H9 (cell line): ENCODE results near the gene DISC1. TPM values are rescaled to one million over a fixed set of nuclear protein-coding genes. Genes with fewer than 3 reads are reported as not detected.

Source experiments
- DNase-seq: peaks from one replicate; pipeline ENCODE4 v3.0.0-alpha.2; 2017
- H2AFZ ChIP-seq: one replicate; pipeline ENCODE4 v1.6.1; 2013; ENCODE audit warnings: mild to moderate bottlenecking, low read length, control low read depth, moderate library complexity
- H2AK5ac ChIP-seq: 2 replicates; pipeline ENCODE4 v1.6.1; 2013; ENCODE audit warnings: low read length, control low read depth, mixed read lengths; ENCODE audit not compliant: insufficient read length
- H2BK120ac ChIP-seq: one replicate; pipeline ENCODE4 v1.6.1; 2013; ENCODE audit warnings: low read depth, mild to moderate bottlenecking, low read length, control low read depth, inconsistent platforms; ENCODE audit not compliant: poor library complexity, severe bottlenecking
- H2BK12ac ChIP-seq: 2 replicates; pipeline ENCODE4 v1.6.1; 2013; ENCODE audit warnings: low read length, control low read depth, mixed read lengths, low read depth; ENCODE audit not compliant: insufficient read length
- H2BK15ac ChIP-seq: 2 replicates; pipeline ENCODE4 v1.6.1; 2013; ENCODE audit warnings: low read depth, low read length, control low read depth
- H2BK20ac ChIP-seq: one replicate; pipeline ENCODE4 v1.6.1; 2013; ENCODE audit warnings: low read depth, mild to moderate bottlenecking, low read length, control low read depth, inconsistent platforms; ENCODE audit not compliant: poor library complexity, severe bottlenecking
- H2BK5ac ChIP-seq: 2 replicates; pipeline ENCODE4 v1.6.1; 2013; ENCODE audit warnings: low read length, control low read depth, mixed read lengths; ENCODE audit not compliant: insufficient read length
- H3K14ac ChIP-seq: 2 replicates; pipeline ENCODE4 v1.6.1; 2013; ENCODE audit warnings: low read length, control low read depth; ENCODE audit not compliant: insufficient read depth
- H3K18ac ChIP-seq: 2 replicates; pipeline ENCODE4 v1.6.1; 2013; ENCODE audit warnings: low read depth, mild to moderate bottlenecking, mixed read lengths, low read length, control low read depth; ENCODE audit not compliant: insufficient read length
- H3K23ac ChIP-seq: 2 replicates; pipeline ENCODE4 v1.6.1; 2013; ENCODE audit warnings: low read length, control low read depth, mixed read lengths, low read depth; ENCODE audit not compliant: insufficient read length
- H3K23me2 ChIP-seq: 2 replicates; pipeline ENCODE4 v1.6.1; 2013; ENCODE audit warnings: low read depth, mild to moderate bottlenecking, mixed read lengths, low read length, control low read depth; ENCODE audit not compliant: insufficient read length, poor library complexity, severe bottlenecking
- H3K27ac ChIP-seq: 2 replicates; pipeline ENCODE4 v1.5.1; 2013; ENCODE audit warnings: low read length, control low read depth, mixed read lengths, low read depth; ENCODE audit not compliant: insufficient read length
- H3K27me3 ChIP-seq: 2 replicates; pipeline ENCODE4 v1.6.1; 2013; ENCODE audit warnings: low read length, control low read depth, inconsistent platforms; ENCODE audit not compliant: insufficient read depth
- H3K4ac ChIP-seq: 2 replicates; pipeline ENCODE4 v1.6.1; 2013; ENCODE audit warnings: low read depth, mild to moderate bottlenecking, control low read depth, inconsistent platforms, low read length, moderate library complexity
- H3K4me1 ChIP-seq: 2 replicates; pipeline ENCODE4 v1.6.1; 2013; ENCODE audit warnings: low read length, control low read depth, inconsistent platforms; ENCODE audit not compliant: insufficient read depth
- H3K4me2 ChIP-seq: 2 replicates; pipeline ENCODE4 v1.6.1; 2013; ENCODE audit warnings: low read length, control low read depth, mixed read lengths; ENCODE audit not compliant: insufficient read length, insufficient read depth
- H3K56ac ChIP-seq: 2 replicates; pipeline ENCODE4 v1.6.1; 2013; ENCODE audit warnings: low read depth, mild to moderate bottlenecking, mixed read lengths, low read length, control low read depth; ENCODE audit not compliant: insufficient read length
- H3K79me1 ChIP-seq: 2 replicates; pipeline ENCODE4 v1.6.1; 2013; ENCODE audit warnings: low read depth, mild to moderate bottlenecking, moderate library complexity, low read length, control low read depth, inconsistent platforms; ENCODE audit not compliant: insufficient read depth, poor library complexity, severe bottlenecking
- H3K79me2 ChIP-seq: 2 replicates; pipeline ENCODE4 v1.6.1; 2013; ENCODE audit warnings: low read length, control low read depth, inconsistent platforms; ENCODE audit not compliant: insufficient read depth
- H3K9ac ChIP-seq: 2 replicates; pipeline ENCODE4 v1.6.1; 2013; ENCODE audit warnings: low read length, control low read depth, mixed read lengths; ENCODE audit not compliant: insufficient read length; ENCODE audit errors: extremely low read depth
- H3K9me3 ChIP-seq: one replicate; pipeline ENCODE4 v1.6.1; 2013; ENCODE audit warnings: low read depth, low read length, inconsistent platforms; ENCODE audit not compliant: control insufficient read depth
- H3T11ph ChIP-seq: one replicate; pipeline ENCODE4 v1.6.1; 2013; ENCODE audit warnings: mild to moderate bottlenecking, low read length, control low read depth, inconsistent platforms
- H4K20me1 ChIP-seq: one replicate; pipeline ENCODE4 v1.6.1; 2013; ENCODE audit not compliant: control insufficient read depth, insufficient read length, insufficient read depth
- H4K5ac ChIP-seq: 2 replicates; pipeline ENCODE4 v1.6.1; 2013; ENCODE audit warnings: low read depth, mild to moderate bottlenecking, mixed read lengths, low read length, control low read depth; ENCODE audit not compliant: insufficient read length
- H4K8ac ChIP-seq: replicated peaks from 2 replicates; pipeline ENCODE4 v1.6.1; 2013; ENCODE audit warnings: low read length, control low read depth, mixed read lengths, low read depth; ENCODE audit not compliant: insufficient read length
- H4K91ac ChIP-seq: 2 replicates; pipeline ENCODE4 v1.6.1; 2013; ENCODE audit warnings: low read depth, mild to moderate bottlenecking, moderate library complexity, mixed read lengths, low read length, control low read depth; ENCODE audit not compliant: insufficient read length
- H3K27ac Mint-ChIP-seq, 3 experiments: 2 replicates in 2 of 3; 3 replicates in 1 of 3; pipeline ENCODE4 v1.8.0; 2020 to 2021; ENCODE audit warnings: mixed read lengths in 3 of 3, mild to moderate bottlenecking in 1 of 3, moderate library complexity in 1 of 3
- H3K27me3 Mint-ChIP-seq: 2 replicates; pipeline ENCODE4 v1.8.0; 2021; ENCODE audit warnings: low read depth, mild to moderate bottlenecking, moderate library complexity, mixed read lengths
- H3K36me3 Mint-ChIP-seq, 3 experiments: 2 replicates in 2 of 3; 3 replicates in 1 of 3; pipeline ENCODE4 v1.8.0; 2020 to 2021; ENCODE audit warnings: low read depth in 3 of 3, mixed read lengths in 3 of 3; ENCODE audit not compliant: insufficient read depth in 1 of 3
- H3K4me1 Mint-ChIP-seq, 2 experiments: 2 replicates each; pipeline ENCODE4 v1.8.0; 2020; ENCODE audit warnings: mixed read lengths in 2 of 2
- H3K4me3 Mint-ChIP-seq, 2 experiments: 2 replicates in 1 of 2; 3 replicates in 1 of 2; pipeline ENCODE4 v1.8.0; 2020 to 2021; ENCODE audit warnings: mild to moderate bottlenecking in 2 of 2, mixed read lengths in 2 of 2, moderate library complexity in 1 of 2
- H3K9me3 Mint-ChIP-seq, 2 experiments: 2 replicates in 1 of 2; 3 replicates in 1 of 2; pipeline ENCODE4 v1.8.0; 2020; ENCODE audit warnings: mild to moderate bottlenecking in 2 of 2, mixed read lengths in 2 of 2, moderate library complexity in 1 of 2
- WGBS: extraction: QIAGEN DNeasy Blood & Tissue Kit; methylation state at CpG from one replicate; pipeline ENCODE4 v1.1.7; 2013; ENCODE audit warnings: missing lambda C conversion rate, low lambda C conversion rate, mixed read lengths; ENCODE audit not compliant: insufficient read length; ENCODE audit errors: extremely low coverage; 5-methylcytosine and 5-hydroxymethylcytosine counted together
- total RNA-seq: library from RNA; stranded (reverse); gene quantifications from 2 replicates; pipeline ENCODE4 v1.2.1, GENCODE V29; 2021
- TF ChIP-seq, protein P1 (sequence below): fragments of 200-600 bp; sonication (generic); conservative IDR thresholded peaks from 3 replicates; pipeline ENCODE4 v1.8.0; 2021; ENCODE audit warnings: antibody characterized with exemption, mild to moderate bottlenecking

The DISC1 gene
- total RNA-seq, 1 experiment from 2014 or later, result 2.5 TPM

DNA sequence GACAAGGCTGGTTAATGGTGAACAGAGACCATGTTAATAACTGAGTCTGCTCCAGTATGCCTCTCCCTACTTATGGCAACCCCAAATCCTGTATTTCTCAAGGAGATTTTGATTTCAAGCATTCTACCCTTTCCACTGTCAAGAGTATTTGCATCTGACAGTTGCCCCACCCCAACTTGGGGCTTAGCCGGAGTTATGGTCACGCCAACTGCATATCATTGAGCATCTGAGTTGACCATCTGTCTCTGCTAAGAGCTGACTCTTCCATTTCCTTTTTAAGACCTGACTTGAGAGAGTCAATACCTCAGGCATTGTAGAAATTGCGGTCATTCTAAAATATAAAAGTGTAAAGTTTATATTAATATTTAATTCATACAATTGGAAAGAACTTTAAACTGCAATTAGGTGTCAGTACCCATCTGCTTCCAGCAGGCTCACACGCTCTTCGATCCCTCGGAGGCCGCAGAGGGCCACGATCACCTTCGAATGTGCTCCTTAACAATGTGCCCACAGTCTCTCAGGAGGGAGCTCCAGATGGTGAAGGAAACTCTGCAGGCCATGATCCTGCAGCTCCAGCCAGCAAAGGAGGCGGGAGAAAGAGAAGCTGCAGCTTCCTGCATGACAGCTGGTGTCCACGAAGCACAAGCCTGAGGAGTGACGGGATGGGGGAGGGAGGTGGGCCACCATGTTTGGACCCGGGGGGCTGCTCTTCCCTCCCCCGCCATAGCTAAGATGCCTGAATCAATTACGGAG is 409.8 kb downstream of the DISC1 start:
- H3K79me2 ChIP-seq, result no peaks in the 10 kb centered on the region
- no peak for DNase-seq
- no peak overlapping the region for H2AK5ac ChIP-seq
- Mint-ChIP-seq H3K36me3 (no peaks in the 10 kb centered on the region), H3K4me1 (peaks cover 14 to 15% of the 10 kb centered on the region in 2 experiments), H3K27me3 (peaks cover 13% of the 10 kb centered on the region), H3K9me3 (no peaks in the 10 kb centered on the region; a peak in 1 of 5 replicates), H3K27ac (no peak overlapping the region), H3K4me3 (no peak overlapping the region)
- H3K18ac ChIP-seq, result no peak overlapping the region
- H3K23me2 ChIP-seq, result peaks cover 2% of the 10 kb centered on the region
- H3K9ac ChIP-seq, result no peak overlapping the region
- no peak overlapping the region for H3K56ac ChIP-seq
- H3K4me1 ChIP-seq, result no peaks in the 10 kb centered on the region; the same call in 1 of the 2 replicates
- WGBS, result no CpG with 5 or more reads among the region's 15 CpGs
- H2BK15ac ChIP-seq, result no peak overlapping the region
- no peak overlapping the region for H2BK20ac ChIP-seq
- H4K20me1 ChIP-seq, result no peaks in the 10 kb centered on the region
- no peak overlapping the region; the same call in 1 of the 2 replicates for H3K14ac ChIP-seq
- H3K4ac ChIP-seq, result no peak overlapping the region
- H3T11ph ChIP-seq, result no peak overlapping the region
- no peak overlapping the region for H3K27ac ChIP-seq
- no peak overlapping the region for H3K23ac ChIP-seq
- no peak overlapping the region for H2AFZ ChIP-seq
- H3K79me1 ChIP-seq, result no peaks in the 10 kb centered on the region
- H2BK12ac ChIP-seq, result no peak overlapping the region
- no peaks in the 10 kb centered on the region for H3K27me3 ChIP-seq
- TF ChIP-seq, protein P1, sequence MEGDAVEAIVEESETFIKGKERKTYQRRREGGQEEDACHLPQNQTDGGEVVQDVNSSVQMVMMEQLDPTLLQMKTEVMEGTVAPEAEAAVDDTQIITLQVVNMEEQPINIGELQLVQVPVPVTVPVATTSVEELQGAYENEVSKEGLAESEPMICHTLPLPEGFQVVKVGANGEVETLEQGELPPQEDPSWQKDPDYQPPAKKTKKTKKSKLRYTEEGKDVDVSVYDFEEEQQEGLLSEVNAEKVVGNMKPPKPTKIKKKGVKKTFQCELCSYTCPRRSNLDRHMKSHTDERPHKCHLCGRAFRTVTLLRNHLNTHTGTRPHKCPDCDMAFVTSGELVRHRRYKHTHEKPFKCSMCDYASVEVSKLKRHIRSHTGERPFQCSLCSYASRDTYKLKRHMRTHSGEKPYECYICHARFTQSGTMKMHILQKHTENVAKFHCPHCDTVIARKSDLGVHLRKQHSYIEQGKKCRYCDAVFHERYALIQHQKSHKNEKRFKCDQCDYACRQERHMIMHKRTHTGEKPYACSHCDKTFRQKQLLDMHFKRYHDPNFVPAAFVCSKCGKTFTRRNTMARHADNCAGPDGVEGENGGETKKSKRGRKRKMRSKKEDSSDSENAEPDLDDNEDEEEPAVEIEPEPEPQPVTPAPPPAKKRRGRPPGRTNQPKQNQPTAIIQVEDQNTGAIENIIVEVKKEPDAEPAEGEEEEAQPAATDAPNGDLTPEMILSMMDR, result peak; percentile 21; the same call in 1 of the 3 replicates
- no peaks in the 10 kb centered on the region for H3K9me3 ChIP-seq
- no peak overlapping the region for H2BK120ac ChIP-seq
- H3K4me2 ChIP-seq, result no peak overlapping the region
- no peak overlapping the region for H2BK5ac ChIP-seq
- H4K91ac ChIP-seq, result no peak overlapping the region
- H4K8ac ChIP-seq, result no peak overlapping the region
- H4K5ac ChIP-seq, result no peak overlapping the region
